Spleen (tissue), 7 donors: Measurements from ENCODE around the gene USE1.
A peak's percentile ranks its signal among the peaks of the same experiment; 100 is the strongest.

Experiments used
- POLR2A ChIP-seq, 3 donors: fragments of 450-650 bp; IDR thresholded peaks; one replicate each; pipeline ENCODE4 v1.5.1; 2017; ENCODE audit warnings: antibody characterized with exemption in 3 of 3, mild to moderate bottlenecking in 1 of 3
- POLR2AphosphoS5 ChIP-seq, 3 donors: sonication (generic); formaldehyde crosslinking; IDR thresholded peaks; one replicate each; pipeline ENCODE4 v1.5.1; 2017; ENCODE audit warnings: antibody characterized with exemption in 3 of 3
- TF ChIP-seq, protein P1 (sequence below), 11 experiments: fragments of 200-600 bp in 7 of 11; fragments of 450-650 bp in 4 of 11; sonication (generic) in 4 of 11; IDR thresholded peaks in 8 of 11; conservative IDR thresholded peaks in 3 of 11; 1 replicate in 7 of 11; 2 replicates in 4 of 11; pipeline versions ENCODE4 v1.4.0 to v1.8.0; 2016 to 2021; ENCODE audit warnings: antibody characterized with exemption in 11 of 11, inconsistent platforms in 4 of 11, mild to moderate bottlenecking in 1 of 11
- donor health status: DM: no; HTN: no; CAD: no; lungs with moderate emphysema.
- donor health status: DM: no; HTN: no; CAD: no.
- donor health status: DM: no; HTN: no; CAD: no.

DNA sequence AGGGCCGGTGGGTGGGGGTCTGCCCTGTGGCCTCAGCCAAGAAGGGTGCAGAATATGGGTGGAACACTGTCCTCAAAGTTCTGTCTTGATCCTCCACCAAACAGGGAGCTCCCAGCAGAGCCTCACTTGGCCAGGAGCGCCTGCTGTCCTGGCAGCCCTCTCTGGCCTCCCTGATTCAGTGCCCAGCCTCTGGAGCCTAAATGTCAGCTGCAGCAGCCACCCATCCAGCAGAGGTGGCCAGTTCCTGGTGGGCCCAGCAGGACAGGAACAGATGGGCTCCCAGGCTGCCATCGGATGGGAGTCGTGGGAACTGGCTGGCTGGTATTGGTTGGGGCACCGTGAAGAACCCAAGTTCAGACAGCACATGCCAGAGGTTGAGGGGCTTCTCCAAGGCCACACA lies 1.8 kb upstream of the USE1 start:
- TF ChIP-seq, protein P1, sequence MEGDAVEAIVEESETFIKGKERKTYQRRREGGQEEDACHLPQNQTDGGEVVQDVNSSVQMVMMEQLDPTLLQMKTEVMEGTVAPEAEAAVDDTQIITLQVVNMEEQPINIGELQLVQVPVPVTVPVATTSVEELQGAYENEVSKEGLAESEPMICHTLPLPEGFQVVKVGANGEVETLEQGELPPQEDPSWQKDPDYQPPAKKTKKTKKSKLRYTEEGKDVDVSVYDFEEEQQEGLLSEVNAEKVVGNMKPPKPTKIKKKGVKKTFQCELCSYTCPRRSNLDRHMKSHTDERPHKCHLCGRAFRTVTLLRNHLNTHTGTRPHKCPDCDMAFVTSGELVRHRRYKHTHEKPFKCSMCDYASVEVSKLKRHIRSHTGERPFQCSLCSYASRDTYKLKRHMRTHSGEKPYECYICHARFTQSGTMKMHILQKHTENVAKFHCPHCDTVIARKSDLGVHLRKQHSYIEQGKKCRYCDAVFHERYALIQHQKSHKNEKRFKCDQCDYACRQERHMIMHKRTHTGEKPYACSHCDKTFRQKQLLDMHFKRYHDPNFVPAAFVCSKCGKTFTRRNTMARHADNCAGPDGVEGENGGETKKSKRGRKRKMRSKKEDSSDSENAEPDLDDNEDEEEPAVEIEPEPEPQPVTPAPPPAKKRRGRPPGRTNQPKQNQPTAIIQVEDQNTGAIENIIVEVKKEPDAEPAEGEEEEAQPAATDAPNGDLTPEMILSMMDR (IDR thresholded peaks at IDR 0.05 in 8 of 11, conservative IDR thresholded peaks at IDR 0.05 in 3 of 11): no peak
- TF ChIP-seq POLR2AphosphoS5 (IDR thresholded peaks at IDR 0.05) (peak in 2 of 3 donors; percentile 12 to 59), POLR2A (IDR thresholded peaks at IDR 0.05) (no peak)
